Naive thymus-derived CD4-positive, alpha-beta T cell (primary cell): ENCODE results near the gene AP5Z1. TPM values are rescaled to one million over a fixed set of nuclear protein-coding genes. Genes with fewer than 3 reads are reported as not detected.

Source experiments
- ATAC-seq: fragments of 150-1000 bp; cut with Tn5 transposase; 2 replicates; pipeline ENCODE4 v1.10.0; 2021; ENCODE audit warnings: mild to moderate bottlenecking, moderate library complexity
- CTCF ChIA-PET: fragments of 350-600 bp; sonication (Branson Sonifier 250); formaldehyde crosslinking; loops from one replicate; lab custom pipeline; 2021; ENCODE audit warnings: antibody characterized with exemption; lab: Charles Lee
- POLR2A ChIA-PET: fragments of 350-600 bp; sonication (Branson Sonifier 250); formaldehyde crosslinking; loops from one replicate; lab custom pipeline; 2021; ENCODE audit warnings: antibody characterized with exemption, inconsistent platforms; lab: Charles Lee
- DNase-seq, 9 donors: peaks; one replicate each; pipeline versions ENCODE4 v3.0.0 to v3.0.0-alpha.2; 2020 to 2022; ENCODE audit warnings: mixed read lengths in 1 of 9
- H3K27ac ChIP-seq: one replicate; pipeline ENCODE4 v1.7.0; 2013; ENCODE audit warnings: mild to moderate bottlenecking, low read depth, low read length, moderate library complexity
- H3K27me3 ChIP-seq, 2 donors: one replicate each; pipeline ENCODE4 v1.7.0; 2013; ENCODE audit warnings: low read length in 2 of 2, mild to moderate bottlenecking in 2 of 2, moderate library complexity in 2 of 2; ENCODE audit not compliant: control insufficient read depth in 2 of 2, insufficient read depth in 2 of 2
- H3K36me3 ChIP-seq, 3 experiments: 1 replicate in 2 of 3; 2 replicates in 1 of 3; pipeline ENCODE4 v1.7.0; 2013; ENCODE audit warnings: low read length in 3 of 3, mild to moderate bottlenecking in 3 of 3, moderate library complexity in 1 of 3; ENCODE audit not compliant: insufficient read depth in 3 of 3, control insufficient read depth in 2 of 3
- H3K4me1 ChIP-seq, 2 donors: one replicate each; pipeline ENCODE4 v1.7.0; 2013; ENCODE audit warnings: low read length in 2 of 2, mild to moderate bottlenecking in 2 of 2, moderate library complexity in 1 of 2; ENCODE audit not compliant: control insufficient read depth in 2 of 2, insufficient read depth in 2 of 2
- H3K4me3 ChIP-seq: 2 replicates; pipeline ENCODE4 v1.7.0; 2013; ENCODE audit warnings: mild to moderate bottlenecking, low read length
- H3K9me3 ChIP-seq, 3 experiments: 1 replicate in 2 of 3; 2 replicates in 1 of 3; pipeline ENCODE4 v1.7.0; 2013; ENCODE audit warnings: low read length in 3 of 3; ENCODE audit not compliant: control insufficient read depth in 2 of 3
- H3K27ac Mint-ChIP-seq, 9 donors: one replicate each; pipeline ENCODE4 v1.8.0; 2020 to 2022; ENCODE audit warnings: mixed read lengths in 9 of 9, mild to moderate bottlenecking in 8 of 9, moderate library complexity in 5 of 9, inconsistent platforms in 2 of 9
- H3K27me3 Mint-ChIP-seq, 5 donors: one replicate each; pipeline ENCODE4 v1.8.0; 2021 to 2022; ENCODE audit warnings: mixed read lengths in 5 of 5, mild to moderate bottlenecking in 1 of 5
- H3K36me3 Mint-ChIP-seq, 5 donors: one replicate each; pipeline ENCODE4 v1.8.0; 2020 to 2022; ENCODE audit warnings: mixed read lengths in 5 of 5, mild to moderate bottlenecking in 3 of 5, inconsistent platforms in 1 of 5
- H3K4me1 Mint-ChIP-seq, 7 donors: one replicate each; pipeline ENCODE4 v1.8.0; 2020 to 2022; ENCODE audit warnings: mixed read lengths in 7 of 7, mild to moderate bottlenecking in 3 of 7, inconsistent platforms in 1 of 7
- H3K4me3 Mint-ChIP-seq, 10 donors: one replicate each; pipeline ENCODE4 v1.8.0; 2020 to 2022; ENCODE audit warnings: mild to moderate bottlenecking in 10 of 10, mixed read lengths in 10 of 10, moderate library complexity in 6 of 10, inconsistent platforms in 2 of 10
- H3K9me3 Mint-ChIP-seq, 11 donors: one replicate each; pipeline ENCODE4 v1.8.0; 2020 to 2022; ENCODE audit warnings: mixed read lengths in 11 of 11, mild to moderate bottlenecking in 4 of 11, inconsistent platforms in 1 of 11, moderate library complexity in 1 of 11
- intact Hi-C, 2 donors: fragments of 100-400 bp; cut with micrococcal nuclease; formaldehyde crosslinking; loops; one replicate each; pipeline ENCODE4 v1.15.1; 2023
- polyA plus RNA-seq, 2 donors: library from polyadenylated mRNA; unstranded; fragments of 300-500 nt; fragmentation: Illumina TruSeq; gene quantifications; one replicate each; pipeline ENCODE4 v1.2.3, GENCODE V29; 2021
- total RNA-seq, 6 experiments: library from RNA in 5 of 6; stranded (reverse) in 5 of 6; gene quantifications; 1 replicate in 5 of 6; 2 replicates in 1 of 6; pipeline ENCODE4 v1.2.3 and lab custom pipeline; 2021 to 2026

AP5Z1 gene
- total and polyA plus RNA-seq, 7 experiments from 2014 or later: 36.7 to 114 (median 87.5) TPM

GRCh38 chr7:4833176-4833575 is 57.8 kb downstream of the AP5Z1 start:
- peaks cover 0 to 2% (median 0%) of the 10 kb centered on the region in 11 donors for H3K9me3 Mint-ChIP-seq
- intact Hi-C loops: no loop called here
- Histone ChIP-seq H3K36me3 (no peaks in the 10 kb centered on the region), H3K4me3 (no peak overlapping the region), H3K9me3 (no peaks in the 10 kb centered on the region), H3K4me1 (no peaks in the 10 kb centered on the region), H3K27ac (no peak overlapping the region), H3K27me3 (no peaks in the 10 kb centered on the region)
- no peak for ATAC-seq
- no peaks in the 10 kb centered on the region for H3K36me3 Mint-ChIP-seq
- CTCF ChIA-PET: no interaction called here
- no peak overlapping the region for H3K4me3 Mint-ChIP-seq
- no peak overlapping the region for H3K27ac Mint-ChIP-seq
- no peaks in the 10 kb centered on the region for H3K27me3 Mint-ChIP-seq
- peaks cover 0 to 6% (median 5%) of the 10 kb centered on the region in 7 donors for H3K4me1 Mint-ChIP-seq
- POLR2A ChIA-PET: no interaction called here
- DNase-seq: no peak

- no peaks in the 10 kb centered on the region for H3K9me3 ChIP-seq
- DNase-seq (no peak), ATAC-seq (no peak)
- ChIA-PET POLR2A (no interaction called here), CTCF (interaction anchor here (0.6 kb wide), 1 partner anchor 251 kb away, joined by 3 read pairs; no protein-coding TSS in a partner anchor)
- no peaks in the 10 kb centered on the region for H3K4me1 ChIP-seq
- H3K27ac ChIP-seq: no peak overlapping the region
- no peaks in the 10 kb centered on the region for H3K27me3 ChIP-seq
- H3K4me3 Mint-ChIP-seq: no peak overlapping the region
- no peaks in the 10 kb centered on the region for H3K36me3 Mint-ChIP-seq
- H3K27me3 Mint-ChIP-seq: no peaks in the 10 kb centered on the region
- H3K9me3 Mint-ChIP-seq: peaks cover 0 to 2% (median 0%) of the 10 kb centered on the region in 11 donors
- H3K36me3 ChIP-seq: no peaks in the 10 kb centered on the region
- no peak overlapping the region for H3K4me3 ChIP-seq
- H3K27ac Mint-ChIP-seq: no peak overlapping the region
- H3K4me1 Mint-ChIP-seq: peaks cover 0 to 6% (median 5%) of the 10 kb centered on the region in 7 donors
- intact Hi-C loops: no loop called here
Observed at GRCh38 chr7:4833691-4834600, 58.5 kb downstream of the AP5Z1 start.

- H3K27ac Mint-ChIP-seq: no peak overlapping the region
- no peak overlapping the region for H3K4me3 Mint-ChIP-seq
- H3K36me3 Mint-ChIP-seq: no peaks in the 10 kb centered on the region
- Histone ChIP-seq H3K27ac (no peak overlapping the region), H3K9me3 (no peaks in the 10 kb centered on the region), H3K36me3 (no peaks in the 10 kb centered on the region), H3K27me3 (no peaks in the 10 kb centered on the region), H3K4me1 (no peaks in the 10 kb centered on the region), H3K4me3 (no peak overlapping the region)
- intact Hi-C loops: no loop called here
- no peak for DNase-seq
- H3K4me1 Mint-ChIP-seq: peaks cover 0 to 6% (median 5%) of the 10 kb centered on the region in 7 donors
- H3K27me3 Mint-ChIP-seq: no peaks in the 10 kb centered on the region
- ChIA-PET CTCF (no interaction called here), POLR2A (no interaction called here)
- peaks cover 0 to 2% (median 0%) of the 10 kb centered on the region in 11 donors for H3K9me3 Mint-ChIP-seq
- ATAC-seq: no peak
Observed at GRCh38 chr7:4834601-4835397, 59.4 kb downstream of the AP5Z1 start.

- POLR2A ChIA-PET: no interaction called here
- Mint-ChIP-seq H3K27ac (no peak overlapping the region), H3K9me3 (peaks cover 0 to 2% (median 0%) of the 10 kb centered on the region in 11 donors), H3K4me3 (no peak overlapping the region), H3K4me1 (no peaks in the 10 kb centered on the region), H3K27me3 (no peaks in the 10 kb centered on the region), H3K36me3 (no peaks in the 10 kb centered on the region)
- ATAC-seq (no peak), DNase-seq (no peak)
- Histone ChIP-seq H3K27me3 (no peaks in the 10 kb centered on the region), H3K27ac (no peak overlapping the region), H3K4me3 (no peak overlapping the region), H3K9me3 (no peaks in the 10 kb centered on the region), H3K4me1 (no peaks in the 10 kb centered on the region), H3K36me3 (no peaks in the 10 kb centered on the region)
- intact Hi-C loops: no loop called here
- CTCF ChIA-PET: no interaction called here
Observed at GRCh38 chr7:4835398-4836205, 60.2 kb downstream of the AP5Z1 start.

- no peaks in the 10 kb centered on the region for H3K36me3 ChIP-seq
- H3K4me3 ChIP-seq: no peak overlapping the region
- Mint-ChIP-seq H3K4me1 (no peaks in the 10 kb centered on the region), H3K36me3 (no peaks in the 10 kb centered on the region), H3K27ac (no peak overlapping the region), H3K27me3 (no peaks in the 10 kb centered on the region), H3K9me3 (peaks cover 0 to 2% (median 0%) of the 10 kb centered on the region in 11 donors), H3K4me3 (no peak overlapping the region)
- ChIA-PET POLR2A (no interaction called here), CTCF (no interaction called here)
- no peaks in the 10 kb centered on the region for H3K4me1 ChIP-seq
- H3K27ac ChIP-seq: no peak overlapping the region
- H3K9me3 ChIP-seq: no peaks in the 10 kb centered on the region
- ATAC-seq: no peak
- DNase-seq: no peak
- intact Hi-C loops: no loop called here
- no peaks in the 10 kb centered on the region for H3K27me3 ChIP-seq
Observed at GRCh38 chr7:4836206-4836661, 60.8 kb downstream of the AP5Z1 start.

GRCh38 chr7:4837041-4837802 is 61.8 kb downstream of the AP5Z1 start:
- Mint-ChIP-seq H3K9me3 (peaks cover 0 to 2% (median 0%) of the 10 kb centered on the region in 11 donors), H3K36me3 (no peaks in the 10 kb centered on the region), H3K4me3 (no peak overlapping the region), H3K27me3 (no peaks in the 10 kb centered on the region), H3K27ac (peak overlapping the region in 2 of 9 donors; percentile 4 to 67), H3K4me1 (no peaks in the 10 kb centered on the region)
- ATAC-seq: no peak
- no peak overlapping the region for H3K27ac ChIP-seq
- H3K27me3 ChIP-seq: no peaks in the 10 kb centered on the region
- no peak for DNase-seq
- no peaks in the 10 kb centered on the region for H3K4me1 ChIP-seq
- no peak overlapping the region for H3K4me3 ChIP-seq
- H3K9me3 ChIP-seq: no peaks in the 10 kb centered on the region
- ChIA-PET POLR2A (no interaction called here), CTCF (no interaction called here)
- intact Hi-C loops: no loop called here
- H3K36me3 ChIP-seq: no peaks in the 10 kb centered on the region
